IMR-90 (cell line): ENCODE data around the gene SDHB. TPM values are rescaled to one million over a fixed set of nuclear protein-coding genes. Genes with fewer than 3 reads are reported as not detected.

Source experiments
- ATAC-seq: fragments of 200-7000 bp; cut with Tn5 transposase; 2 replicates; pipeline ENCODE4 v1.9.1; 2020; ENCODE audit warnings: low read depth, mild to moderate bottlenecking, moderate library complexity
- BruUV-seq: library from RNA; stranded (reverse); fragments of 400-500 nt; replicated peaks from 2 replicates; lab custom pipeline; 2021; lab: Mats Ljungman, UMichigan
- CTCF ChIA-PET: fragments of 300-600 bp; formaldehyde crosslinking; extraction: SDS; loops from one replicate; lab custom pipeline; 2021; ENCODE audit warnings: antibody characterized with exemption; lab: Yijun Ruan, JAX
- POLR2A ChIA-PET: fragments of 300-600 bp; sonication (Branson Sonifier 250); formaldehyde crosslinking; loops from one replicate; lab custom pipeline; 2022; ENCODE audit warnings: antibody characterized with exemption; ENCODE audit not compliant: unreplicated experiment; lab: Charles Lee
- DNase-seq: peaks from one replicate; pipeline ENCODE4 v3.0.0; 2013
- H2AFZ ChIP-seq: replicated peaks from 2 replicates; pipeline ENCODE3; 2013; ENCODE audit warnings: low read length, mild to moderate bottlenecking; ENCODE audit not compliant: poor library complexity
- H2AK5ac ChIP-seq: 2 replicates; pipeline ENCODE4 v1.6.1; 2013; ENCODE audit warnings: low read depth, low read length, inconsistent platforms
- H2AK9ac ChIP-seq: replicated peaks from 2 replicates; pipeline ENCODE3; 2013; ENCODE audit warnings: mild to moderate bottlenecking, low read depth, low read length, moderate library complexity; ENCODE audit not compliant: poor library complexity
- H2BK120ac ChIP-seq: 2 replicates; pipeline ENCODE4 v1.6.1; 2013; ENCODE audit warnings: low read depth, low read length, inconsistent platforms
- H2BK15ac ChIP-seq: 3 replicates; pipeline ENCODE4 v1.6.1; 2013; ENCODE audit warnings: low read depth, low read length, inconsistent platforms
- H2BK20ac ChIP-seq: 2 replicates; pipeline ENCODE4 v1.6.1; 2013; ENCODE audit warnings: low read depth, mild to moderate bottlenecking, inconsistent platforms, low read length, moderate library complexity
- H2BK5ac ChIP-seq: 2 replicates; pipeline ENCODE4 v1.6.1; 2013; ENCODE audit warnings: mild to moderate bottlenecking, low read depth, low read length, inconsistent platforms; ENCODE audit not compliant: poor library complexity, severe bottlenecking
- H3K14ac ChIP-seq: replicated peaks from 2 replicates; pipeline ENCODE4 v1.6.1; 2013; ENCODE audit warnings: low read depth, low read length, inconsistent platforms
- H3K18ac ChIP-seq: 2 replicates; pipeline ENCODE4 v1.6.1; 2013; ENCODE audit warnings: low read depth, low read length, control low read depth
- H3K23ac ChIP-seq: 2 replicates; pipeline ENCODE4 v1.6.1; 2013; ENCODE audit warnings: low read depth, low read length, inconsistent platforms
- H3K27ac ChIP-seq: 2 replicates; pipeline ENCODE4 v1.5.1; 2013; ENCODE audit warnings: mild to moderate bottlenecking, control low read depth, low read length; ENCODE audit not compliant: insufficient read depth
- H3K27me3 ChIP-seq: 2 replicates; pipeline ENCODE4 v1.6.1; 2013; ENCODE audit warnings: low read length; ENCODE audit not compliant: control insufficient read depth, insufficient read depth
- H3K36me3 ChIP-seq: 2 replicates; pipeline ENCODE4 v1.6.1; 2013; ENCODE audit warnings: low read length, mixed read lengths; ENCODE audit not compliant: control insufficient read depth, insufficient read depth
- H3K4ac ChIP-seq: 2 replicates; pipeline ENCODE4 v1.6.1; 2013; ENCODE audit warnings: low read depth, low read length, inconsistent platforms
- H3K4me1 ChIP-seq: 2 replicates; pipeline ENCODE4 v1.6.1; 2013; ENCODE audit warnings: low read length, mixed read lengths; ENCODE audit not compliant: control insufficient read depth, insufficient read depth
- H3K4me2 ChIP-seq: 2 replicates; pipeline ENCODE4 v1.6.1; 2013; ENCODE audit warnings: low read depth, mild to moderate bottlenecking, control low read depth, low read length, moderate library complexity
- H3K4me3 ChIP-seq: 2 replicates; pipeline ENCODE4 v1.5.1; 2013; ENCODE audit warnings: low read depth, mild to moderate bottlenecking, control low read depth, low read length, moderate library complexity; ENCODE audit not compliant: insufficient read depth
- H3K56ac ChIP-seq: 2 replicates; pipeline ENCODE4 v1.6.1; 2013; ENCODE audit warnings: low read length, inconsistent platforms; ENCODE audit not compliant: insufficient read depth; ENCODE audit errors: extremely low read depth
- H3K79me1 ChIP-seq, 2 experiments: 2 replicates each; pipeline ENCODE4 v1.6.1; 2013; ENCODE audit warnings: low read length in 2 of 2, inconsistent platforms in 1 of 2, low read depth in 1 of 2
- H3K9ac ChIP-seq: 2 replicates; pipeline ENCODE4 v1.6.1; 2013; ENCODE audit warnings: low read depth, low read length, control low read depth
- H3K9me1 ChIP-seq: 2 replicates; pipeline ENCODE4 v1.6.1; 2013; ENCODE audit warnings: low read length, inconsistent platforms; ENCODE audit not compliant: insufficient read depth
- H3K9me3 ChIP-seq: 2 replicates; pipeline ENCODE4 v1.6.1; 2013; ENCODE audit warnings: low read length; ENCODE audit not compliant: control insufficient read depth, insufficient read depth
- H4K20me1 ChIP-seq: 2 replicates; pipeline ENCODE4 v1.6.1; 2013; ENCODE audit warnings: low read length, inconsistent platforms; ENCODE audit not compliant: insufficient read depth
- H4K5ac ChIP-seq: 2 replicates; pipeline ENCODE4 v1.6.1; 2013; ENCODE audit warnings: mild to moderate bottlenecking, low read depth, low read length, control low read depth
- H4K8ac ChIP-seq, 2 experiments: 2 replicates each; pipeline ENCODE4 v1.6.1; 2013; ENCODE audit warnings: low read depth in 2 of 2, low read length in 2 of 2, control low read depth in 1 of 2, inconsistent platforms in 1 of 2
- H4K91ac ChIP-seq: 2 replicates; pipeline ENCODE4 v1.6.1; 2013; ENCODE audit warnings: low read depth, low read length, inconsistent platforms; ENCODE audit not compliant: insufficient read depth
- BHLHE40 ChIP-seq: fragments of 150-350 bp; IDR thresholded peaks from 2 replicates; pipeline ENCODE4 v1.6.1; 2016; ENCODE audit warnings: mild to moderate bottlenecking, low read depth, low read length
- CEBPB ChIP-seq: IDR thresholded peaks from 2 replicates; pipeline ENCODE4 v1.6.1; 2012; ENCODE audit warnings: low read depth, low read length, improper control_type of control experiment
- CHD1 ChIP-seq: IDR thresholded peaks from 2 replicates; pipeline ENCODE4 v1.6.1; 2012; ENCODE audit warnings: low read depth, low read length, improper control_type of control experiment
- CTCF ChIP-seq: conservative IDR thresholded peaks from 2 replicates; pipeline ENCODE4 v1.5.1; 2012; ENCODE audit warnings: mild to moderate bottlenecking, low read depth, low read length, improper control_type of control experiment
- ELK1 ChIP-seq: fragments of 150-350 bp; IDR thresholded peaks from 2 replicates; pipeline ENCODE4 v1.6.1; 2016; ENCODE audit warnings: low read depth, mild to moderate bottlenecking, low read length, moderate library complexity, borderline replicate concordance
- FOS ChIP-seq: fragments of 150-350 bp; IDR thresholded peaks from 2 replicates; pipeline ENCODE4 v1.6.1; 2016; ENCODE audit warnings: low read depth, low read length
- MAFK ChIP-seq: IDR thresholded peaks from 2 replicates; pipeline ENCODE4 v1.6.1; 2012; ENCODE audit warnings: low read depth, low read length, improper control_type of control experiment
- MAZ ChIP-seq: IDR thresholded peaks from 2 replicates; pipeline ENCODE4 v1.6.1; 2012; ENCODE audit warnings: low read depth, mild to moderate bottlenecking, low read length, improper control_type of control experiment, moderate library complexity, borderline replicate concordance
- MXI1 ChIP-seq: IDR thresholded peaks from 2 replicates; pipeline ENCODE4 v1.6.1; 2012; ENCODE audit warnings: low read depth, mild to moderate bottlenecking, low read length, moderate library complexity, borderline replicate concordance
- NFE2L2 ChIP-seq: fragments of 150-350 bp; IDR thresholded peaks from 2 replicates; pipeline ENCODE4 v1.6.1; 2016; ENCODE audit warnings: low read depth, mild to moderate bottlenecking, low read length
- POLR2A ChIP-seq: IDR thresholded peaks from 2 replicates; pipeline ENCODE4 v1.6.1; 2012; ENCODE audit warnings: mild to moderate bottlenecking, low read depth, low read length
- RAD21 ChIP-seq: IDR thresholded peaks from 2 replicates; pipeline ENCODE4 v1.6.1; 2012; ENCODE audit warnings: low read length, improper control_type of control experiment
- RCOR1 ChIP-seq: IDR thresholded peaks from 2 replicates; pipeline ENCODE4 v1.6.1; 2012; ENCODE audit warnings: mild to moderate bottlenecking, low read length, improper control_type of control experiment; ENCODE audit not compliant: insufficient replicate concordance
- RFX5 ChIP-seq: IDR thresholded peaks from 2 replicates; pipeline ENCODE4 v1.8.0; 2012; ENCODE audit warnings: low read depth, mild to moderate bottlenecking, low read length, moderate library complexity
- SMC3 ChIP-seq: fragments of 150-350 bp; IDR thresholded peaks from 2 replicates; pipeline ENCODE4 v1.6.1; 2016; ENCODE audit warnings: low read depth, mild to moderate bottlenecking, antibody characterized with exemption, low read length, moderate library complexity
- USF2 ChIP-seq: fragments of 150-350 bp; IDR thresholded peaks from 2 replicates; pipeline ENCODE4 v1.6.1; 2017; ENCODE audit warnings: mild to moderate bottlenecking, antibody characterized with exemption, low read length, low read depth
- WGBS, 2 experiments: methylation state at CpG; one replicate each; pipeline versions ENCODE4 v1.1.5 to v1.1.7; 2013; ENCODE audit warnings: missing lambda C conversion rate in 2 of 2; ENCODE audit not compliant: insufficient read length in 1 of 2; ENCODE audit errors: extremely low coverage in 2 of 2; 5-methylcytosine and 5-hydroxymethylcytosine counted together
- dilution Hi-C: fragments of 300-500 bp; cut with HindIII; formaldehyde crosslinking; loops from one replicate; pipeline ENCODE4 v1.14.3; 2018; ENCODE audit warnings: low sequenced_read_pairs; ENCODE audit not compliant: unreplicated experiment
- in situ Hi-C: fragments of 300-500 bp; cut with MboI; formaldehyde crosslinking; loops from 3 replicates; pipeline ENCODE4 v1.14.3; 2019; ENCODE audit warnings: low sequenced_read_pairs, inconsistent platforms, mixed read lengths
- intact Hi-C: fragments of 100-400 bp; cut with micrococcal nuclease; formaldehyde crosslinking; loops from 2 replicates; pipeline ENCODE4 v1.10.0; 2022
- polyA plus RNA-seq, 3 experiments: library from polyadenylated mRNA; depleted of rRNA; stranded (reverse); fragments of >200 nt; gene quantifications; 2 replicates each; pipeline ENCODE4 v1.2.3, GENCODE V29; 2012; ENCODE audit warnings: low replicate concordance in 1 of 3
- total RNA-seq: library from RNA; depleted of rRNA; stranded (reverse); fragments of >200 nt; gene quantifications from 2 replicates; pipeline ENCODE4 v1.2.3, GENCODE V29; 2012

SDHB gene
- total and polyA plus RNA-seq, 2 of the 4 experiments (the other 2 are of a cell fraction) = 122 to 206 TPM

GRCh38 chr1:17040135-17040534, 13.7 kb downstream of the SDHB start:
- in situ Hi-C loops = loop anchor here (25.0 kb wide), 1 partner anchor 428 kb away; the partner anchor contains the start of gene NBPF1
- CTCF ChIA-PET = no interaction called here
- dilution Hi-C loops = no loop called here

More at GRCh38 chr1:17040135-17040534, 13.7 kb downstream of the SDHB start:
- no peak overlapping the region for H4K5ac ChIP-seq
- H4K91ac ChIP-seq = no peak overlapping the region
- no peaks in the 10 kb centered on the region for H3K4me1 ChIP-seq
- H3K14ac ChIP-seq = no peak overlapping the region
- no peak overlapping the region for H3K4me2 ChIP-seq
- H2AFZ ChIP-seq = no peak overlapping the region
- H3K36me3 ChIP-seq = peaks cover 30% of the 10 kb centered on the region
- peaks cover 21 to 26% of the 10 kb centered on the region in 2 experiments for H3K79me1 ChIP-seq
- no peak for DNase-seq
- no peak overlapping the region for H3K4me3 ChIP-seq
- H2BK15ac ChIP-seq = no peak overlapping the region
- H2BK120ac ChIP-seq = no peak overlapping the region
- no peak overlapping the region for H2AK5ac ChIP-seq
- no CpG with 5 or more reads among the region's 1 CpG for WGBS, 2 experiments
- BruUV-seq = no TSS peak
- H3K9me3 ChIP-seq = no peaks in the 10 kb centered on the region
- no peak overlapping the region for H2BK5ac ChIP-seq
- no peaks in the 10 kb centered on the region for H3K27me3 ChIP-seq
- H3K18ac ChIP-seq = no peak overlapping the region
- intact Hi-C loops = no loop called here
- H4K20me1 ChIP-seq = no peaks in the 10 kb centered on the region; the same call in 1 of the 2 replicates
- H3K9me1 ChIP-seq = no peaks in the 10 kb centered on the region
- H3K23ac ChIP-seq = no peak overlapping the region
- H3K56ac ChIP-seq = no peak overlapping the region
- H4K8ac ChIP-seq = no peak overlapping the region
- no peak overlapping the region for H2BK20ac ChIP-seq
- no peak for ATAC-seq
- H2AK9ac ChIP-seq = no peak overlapping the region
- TF ChIP-seq SMC3 (no peak), ELK1 (no peak), CTCF (no peak), NFE2L2 (no peak), CEBPB (no peak), USF2 (no peak), MAFK (no peak), FOS (no peak), RCOR1 (no peak), RFX5 (no peak), CHD1 (no peak), BHLHE40 (no peak), MXI1 (no peak), POLR2A (no peak), MAZ (no peak), RAD21 (no peak)
- no peak overlapping the region for H3K9ac ChIP-seq
- no peak overlapping the region for H3K27ac ChIP-seq
- POLR2A ChIA-PET = no interaction called here
- H3K4ac ChIP-seq = no peak overlapping the region
